RKO (cell line): ENCODE data around the gene ARL6IP5.
A peak's percentile ranks its signal among the peaks of the same experiment; 100 is the strongest.

Experiments
- DNase-seq: peaks from one replicate; pipeline ENCODE4 v3.0.0-alpha.2; 2016; ENCODE audit warnings: low spot score

The ARL6IP5 gene

GRCh38 chr3:69085833-69086722 is 1.3 kb downstream of the ARL6IP5 start:
- peak; percentile 94 for DNase-seq

GRCh38 chr3:69087030-69087791 is 2.5 kb downstream of the ARL6IP5 start:
- no peak for DNase-seq

DNA sequence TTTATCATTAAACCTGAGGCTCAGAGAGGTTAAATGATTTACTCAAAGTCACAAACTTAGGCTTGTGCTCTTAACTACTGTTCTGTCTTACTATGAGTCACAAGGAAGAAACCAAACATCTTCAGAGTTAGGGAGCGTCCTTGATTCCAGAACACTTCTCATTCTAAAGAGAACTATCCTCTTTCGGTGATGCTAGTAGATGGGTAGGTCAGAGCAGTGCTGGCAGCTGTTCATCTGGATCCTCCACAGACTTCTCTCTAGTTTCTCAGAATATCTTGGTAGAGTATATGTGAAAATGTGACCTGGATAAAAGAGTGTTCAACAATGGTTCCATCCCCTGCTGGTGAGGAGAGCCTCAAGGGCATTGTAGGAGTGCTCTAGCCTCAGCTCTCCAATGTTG is 3.3 kb downstream of the ARL6IP5 start:
- peak; percentile 29 for DNase-seq

DNA sequence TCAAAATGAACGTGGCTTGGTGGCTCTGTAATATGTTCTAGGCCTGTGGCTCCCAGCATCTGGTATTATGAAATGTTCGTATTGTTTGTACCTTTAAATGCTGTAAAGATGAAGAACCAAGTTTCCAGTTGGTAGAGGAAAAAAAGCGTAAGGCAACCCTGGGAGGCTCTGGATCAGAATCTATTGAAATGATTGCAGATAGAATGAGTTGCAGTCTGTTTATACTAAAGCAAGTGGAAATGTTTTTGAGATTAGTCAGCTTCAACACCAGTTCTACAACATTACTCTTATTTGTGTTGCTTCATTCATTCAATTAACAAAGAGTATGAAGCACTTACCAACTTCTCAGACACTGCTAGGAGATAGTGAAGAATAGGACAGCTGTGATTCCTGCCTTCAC is 5.3 kb downstream of the ARL6IP5 start:
- DNase-seq = peak; percentile 29

- no peak for DNase-seq
Observed at GRCh38 chr3:69091389-69092029, 6.8 kb downstream of the ARL6IP5 start.

DNA sequence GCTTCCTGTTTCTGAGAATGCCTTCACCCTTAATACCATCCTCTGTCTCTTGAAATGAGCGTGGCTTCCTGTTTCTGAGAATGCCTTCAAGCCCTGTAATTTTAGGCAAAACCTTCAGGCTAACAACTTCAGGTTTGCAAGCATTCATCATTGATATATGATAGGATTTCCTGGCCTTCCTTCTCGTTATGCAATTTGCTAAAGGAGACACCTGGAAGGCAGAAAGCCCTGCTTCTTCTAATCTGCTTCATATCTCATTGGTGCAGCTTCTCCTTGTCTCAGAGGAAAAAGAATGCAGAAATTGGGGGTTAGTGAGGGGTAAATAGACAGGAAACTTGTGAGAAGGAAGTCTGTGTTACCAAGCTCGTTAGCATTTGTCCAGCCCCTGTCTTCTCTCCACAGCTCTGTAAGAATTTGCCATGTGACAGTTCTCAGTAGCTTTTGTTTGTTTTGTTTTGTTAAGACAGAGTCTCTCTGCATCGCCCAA is 7.3 kb downstream of the ARL6IP5 start:
- no peak for DNase-seq

- no peak for DNase-seq
Observed at GRCh38 chr3:69094467-69095205, 9.9 kb downstream of the ARL6IP5 start.

- no peak for DNase-seq
Observed at GRCh38 chr3:69095636-69096035, 10.9 kb downstream of the ARL6IP5 start.

- DNase-seq = no peak
Observed at GRCh38 chr3:69096299-69096698, 11.6 kb downstream of the ARL6IP5 start.

DNA sequence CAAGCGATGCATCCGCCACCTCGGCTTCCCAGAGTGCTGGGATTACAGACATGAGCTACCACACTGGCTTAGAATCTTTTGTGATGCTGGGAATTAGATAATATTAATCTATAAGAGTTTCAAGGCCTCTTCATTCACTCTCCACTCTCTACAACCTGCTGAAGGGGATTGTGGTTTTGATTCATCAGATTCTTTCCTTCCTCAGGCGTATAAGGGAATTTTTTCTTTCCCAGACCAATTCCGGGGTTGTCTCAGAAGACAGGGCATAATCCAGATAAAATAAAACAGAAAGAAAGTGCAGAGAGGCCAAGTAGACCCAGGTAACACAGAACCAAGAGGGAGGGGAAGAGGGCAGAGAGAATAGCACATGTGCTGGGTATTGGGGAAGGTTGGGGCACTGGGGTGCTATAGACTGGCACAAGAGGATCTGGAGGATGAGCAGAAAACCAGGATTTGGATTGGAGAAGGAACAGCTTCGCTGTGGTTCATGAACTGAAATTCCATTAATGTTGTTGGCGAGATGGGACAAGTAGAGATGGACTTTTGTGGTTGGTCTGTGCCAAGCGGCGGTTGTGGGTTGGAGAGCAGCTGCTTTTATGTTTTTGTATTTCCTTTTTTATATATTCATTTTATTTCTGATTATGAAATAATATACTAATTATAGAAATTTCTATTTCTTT is 12.8 kb downstream of the ARL6IP5 start:
- DNase-seq = no peak

- DNase-seq = no peak
Observed at GRCh38 chr3:69099576-69099975, 14.8 kb downstream of the ARL6IP5 start.

DNA sequence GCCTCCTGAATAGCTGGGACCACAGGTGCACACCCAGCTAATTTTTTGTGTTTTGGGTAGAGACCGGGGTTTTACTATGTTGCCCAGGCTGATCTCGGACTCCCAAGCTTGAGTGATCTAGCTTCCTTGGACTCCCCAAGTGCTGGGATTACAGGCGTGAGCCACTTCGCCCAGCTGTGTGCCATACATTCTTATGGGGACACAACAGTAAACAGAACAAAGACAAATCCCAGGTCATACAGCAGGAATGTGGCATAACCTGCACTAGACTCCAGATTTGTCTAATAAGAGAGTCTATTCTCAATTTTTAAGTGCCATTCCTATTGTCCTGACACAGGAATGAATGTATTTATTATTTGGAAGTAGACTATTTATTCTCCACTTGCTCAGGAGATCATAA is 17.6 kb downstream of the ARL6IP5 start:
- DNase-seq = no peak

DNA sequence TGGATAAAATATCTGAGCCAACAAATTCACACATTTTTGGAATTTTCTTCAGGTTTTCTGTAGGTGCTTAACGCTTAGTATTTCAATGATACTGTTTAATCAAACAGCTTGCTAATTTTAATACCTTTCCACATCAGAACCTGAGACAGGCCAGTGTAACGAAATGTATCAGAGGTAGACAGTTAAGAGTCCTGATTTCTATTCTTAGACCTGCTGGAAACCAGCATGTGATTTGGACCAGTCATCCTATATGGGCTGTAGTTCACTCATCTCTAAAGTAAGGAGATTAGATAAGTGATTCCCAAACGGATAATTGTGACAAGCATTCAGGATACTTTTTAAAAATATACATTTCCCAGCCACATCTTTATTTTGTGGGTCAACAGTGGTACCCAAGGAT is 18.4 kb downstream of the ARL6IP5 start:
- no peak for DNase-seq

DNA sequence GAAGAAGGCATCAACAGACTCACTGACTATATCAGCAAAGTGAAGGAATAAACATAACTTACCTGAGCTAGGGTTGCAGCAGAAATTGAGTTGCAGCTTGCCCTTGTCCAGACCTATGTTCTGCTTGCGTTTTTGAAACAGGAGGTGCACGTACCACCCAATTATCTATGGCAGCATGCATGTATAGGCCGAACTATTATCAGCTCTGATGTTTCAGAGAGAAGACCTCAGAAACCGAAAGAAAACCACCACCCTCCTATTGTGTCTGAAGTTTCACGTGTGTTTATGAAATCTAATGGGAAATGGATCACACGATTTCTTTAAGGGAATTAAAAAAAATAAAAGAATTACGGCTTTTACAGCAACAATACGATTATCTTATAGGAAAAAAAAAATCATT is 19.8 kb downstream of the ARL6IP5 start:
- DNase-seq = no peak

DNA sequence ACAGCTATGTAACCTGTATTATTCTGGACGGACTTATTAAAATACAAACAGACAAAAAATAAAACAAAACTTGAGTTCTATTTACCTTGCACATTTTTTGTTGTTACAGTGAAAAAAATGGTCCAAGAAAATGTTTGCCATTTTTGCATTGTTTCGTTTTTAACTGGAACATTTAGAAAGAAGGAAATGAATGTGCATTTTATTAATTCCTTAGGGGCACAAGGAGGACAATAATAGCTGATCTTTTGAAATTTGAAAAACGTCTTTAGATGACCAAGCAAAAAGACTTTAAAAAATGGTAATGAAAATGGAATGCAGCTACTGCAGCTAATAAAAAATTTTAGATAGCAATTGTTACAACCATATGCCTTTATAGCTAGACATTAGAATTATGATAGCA is 20.6 kb downstream of the ARL6IP5 start:
- DNase-seq = no peak

- no peak for DNase-seq
Observed at GRCh38 chr3:69107841-69108240, 23.1 kb downstream of the ARL6IP5 start.

- DNase-seq = no peak
Observed at GRCh38 chr3:69108811-69109210, 24.1 kb downstream of the ARL6IP5 start.

GRCh38 chr3:69110941-69111546 is 26.3 kb downstream of the ARL6IP5 start:
- no peak for DNase-seq

DNA sequence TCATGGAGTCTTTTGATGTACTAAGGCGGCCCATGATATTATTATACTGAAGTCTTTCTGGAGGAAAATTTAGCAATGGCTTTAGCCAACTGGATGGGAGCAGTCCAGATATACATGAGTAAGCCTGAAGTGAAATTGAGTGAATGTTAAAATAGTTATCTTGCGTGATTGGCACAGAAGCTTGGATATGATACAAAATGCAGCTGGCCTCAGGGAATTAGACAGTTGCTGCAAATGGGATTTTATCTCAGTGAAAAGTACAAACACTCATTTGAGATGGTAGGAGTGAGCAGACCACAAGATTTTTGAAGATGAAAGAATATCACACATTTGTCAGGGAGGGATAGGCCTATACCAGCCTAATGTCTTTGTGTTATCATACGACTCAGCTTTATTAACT is 28.8 kb downstream of the ARL6IP5 start:
- DNase-seq = no peak

DNA sequence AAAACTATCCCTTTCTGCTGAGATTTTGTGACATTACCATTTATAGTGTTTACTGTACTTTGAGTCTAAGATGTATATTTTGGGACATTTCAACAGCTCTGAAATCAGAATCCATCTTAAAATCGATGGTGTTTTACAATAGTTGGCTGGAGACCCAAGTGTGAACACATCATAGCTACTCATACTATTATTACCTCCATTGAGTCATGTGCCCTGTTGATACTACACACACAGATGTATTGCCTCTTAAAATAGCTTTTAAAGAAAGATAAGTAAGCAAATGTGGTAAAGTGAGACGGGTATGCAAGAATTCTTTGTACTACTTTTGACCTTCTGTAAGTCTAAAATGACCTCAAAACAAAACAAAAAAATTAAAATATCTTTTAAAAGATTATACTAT is 31.0 kb downstream of the ARL6IP5 start:
- peak; percentile 55 for DNase-seq

DNA sequence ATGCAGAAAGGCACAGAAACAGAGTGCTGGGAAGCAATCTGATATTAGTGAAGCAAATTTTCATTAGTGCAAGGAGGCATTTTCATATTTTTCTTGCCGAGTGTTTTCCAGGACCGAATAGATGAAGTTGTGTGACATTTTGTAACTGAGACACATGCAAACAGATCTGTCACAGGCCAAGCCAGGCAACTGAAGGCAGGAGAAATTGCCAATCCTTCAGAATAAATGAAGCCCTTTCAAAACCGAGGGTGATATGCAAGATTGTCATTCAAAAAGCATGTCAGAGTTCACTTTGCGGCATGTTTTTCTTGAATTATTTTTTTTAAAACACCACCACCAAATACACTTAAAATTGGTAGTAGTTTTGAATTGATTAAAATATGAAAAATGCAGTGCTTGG is 31.4 kb downstream of the ARL6IP5 start:
- no peak for DNase-seq
